ACC112 (cell line): Measurements from ENCODE around the gene ZNF723.
"Not testable (repeated sequence)": the region's sequence is repeated elsewhere in the genome, so short reads cannot be mapped to it uniquely, and the experiment has no call there.

Experiments
- H2AFZ ChIP-seq: fragments of 200-600 bp; sonication (generic); one replicate; pipeline ENCODE4 v1.6.0; 2017; ENCODE audit warnings: antibody characterized with exemption, low read length; ENCODE audit not compliant: unreplicated experiment
- H3K27ac ChIP-seq: fragments of 200-600 bp; sonication (generic); 2 replicates; pipeline ENCODE4 v1.5.1; 2014; ENCODE audit warnings: low read depth, mild to moderate bottlenecking, antibody characterized with exemption, low read length, moderate library complexity
- H3K27me3 ChIP-seq: fragments of 200-600 bp; sonication (generic); 2 replicates; pipeline ENCODE4 v1.6.1; 2014; ENCODE audit warnings: mild to moderate bottlenecking, antibody characterized with exemption, low read length, moderate library complexity, mixed read lengths; ENCODE audit not compliant: insufficient read depth
- H3K36me3 ChIP-seq: fragments of 200-600 bp; sonication (generic); 2 replicates; pipeline ENCODE4 v1.6.1; 2016; ENCODE audit warnings: mild to moderate bottlenecking, antibody characterized with exemption, low read length, moderate library complexity, mixed read lengths; ENCODE audit not compliant: insufficient read depth
- H3K4me1 ChIP-seq: fragments of 200-600 bp; sonication (generic); one replicate; pipeline ENCODE4 v1.6.1; 2016; ENCODE audit warnings: low read length, mixed read lengths; ENCODE audit not compliant: insufficient read depth, unreplicated experiment, control insufficient read depth
- H3K4me3 ChIP-seq: fragments of 200-600 bp; sonication (generic); 2 replicates; pipeline ENCODE4 v1.5.1; 2014; ENCODE audit warnings: mild to moderate bottlenecking, low read depth, low read length
- H3K79me2 ChIP-seq: fragments of 200-600 bp; sonication (generic); one replicate; pipeline ENCODE4 v1.6.0; 2016; ENCODE audit warnings: low read length; ENCODE audit not compliant: control insufficient read depth, unreplicated experiment, insufficient read depth

The ZNF723 gene

DNA sequence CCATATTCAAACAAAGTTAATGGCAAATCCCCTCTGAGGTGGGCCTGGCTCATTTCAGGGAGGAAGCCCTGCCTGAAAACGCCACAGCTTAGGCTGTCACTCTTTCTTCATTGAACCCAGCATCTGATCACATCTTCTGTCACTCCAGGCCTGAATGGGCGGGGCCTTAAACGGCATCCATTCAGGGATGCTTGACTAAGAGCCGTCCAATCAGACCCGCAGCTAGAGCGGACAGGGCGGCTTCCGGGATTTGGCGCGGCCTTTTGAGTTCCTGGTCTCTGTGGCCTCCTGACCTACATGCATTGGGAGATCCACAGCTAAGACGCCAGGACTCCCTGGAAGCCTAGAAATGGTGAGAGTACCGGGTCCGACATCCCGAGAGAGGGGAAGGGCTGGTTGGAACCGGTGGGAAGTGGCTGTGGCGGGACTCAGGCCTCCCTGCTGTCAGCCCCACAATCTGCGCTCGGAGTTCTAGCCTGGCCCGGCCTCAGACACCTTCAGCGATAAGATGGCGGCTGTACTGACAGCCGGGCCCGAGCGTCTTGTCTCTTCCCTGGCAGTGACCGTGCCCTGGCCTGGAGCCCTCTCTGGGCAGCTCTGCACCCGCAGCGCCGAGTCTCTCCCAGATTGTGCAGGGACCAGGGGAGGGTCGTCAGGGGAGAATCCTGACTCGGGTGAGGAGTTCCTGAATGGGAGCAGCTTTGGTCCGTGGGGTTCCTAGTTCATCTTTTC is at the start of gene ZNF723:
Gene ZNF723 (plus strand): TSS at position 261 of the 732 bp plus-strand sequence. CDS start 89 bp downstream, at position 350.
- Histone ChIP-seq H3K4me1 (no peaks in the 10 kb centered on the region), H3K27me3 (no peaks in the 10 kb centered on the region), H3K36me3 (no peaks in the 10 kb centered on the region), H3K79me2 (no peaks in the 10 kb centered on the region), H3K4me3 (no peak within 1 kb of the TSS), H2AFZ (no peak within 1 kb of the TSS), H3K27ac (no peak within 1 kb of the TSS)

DNA sequence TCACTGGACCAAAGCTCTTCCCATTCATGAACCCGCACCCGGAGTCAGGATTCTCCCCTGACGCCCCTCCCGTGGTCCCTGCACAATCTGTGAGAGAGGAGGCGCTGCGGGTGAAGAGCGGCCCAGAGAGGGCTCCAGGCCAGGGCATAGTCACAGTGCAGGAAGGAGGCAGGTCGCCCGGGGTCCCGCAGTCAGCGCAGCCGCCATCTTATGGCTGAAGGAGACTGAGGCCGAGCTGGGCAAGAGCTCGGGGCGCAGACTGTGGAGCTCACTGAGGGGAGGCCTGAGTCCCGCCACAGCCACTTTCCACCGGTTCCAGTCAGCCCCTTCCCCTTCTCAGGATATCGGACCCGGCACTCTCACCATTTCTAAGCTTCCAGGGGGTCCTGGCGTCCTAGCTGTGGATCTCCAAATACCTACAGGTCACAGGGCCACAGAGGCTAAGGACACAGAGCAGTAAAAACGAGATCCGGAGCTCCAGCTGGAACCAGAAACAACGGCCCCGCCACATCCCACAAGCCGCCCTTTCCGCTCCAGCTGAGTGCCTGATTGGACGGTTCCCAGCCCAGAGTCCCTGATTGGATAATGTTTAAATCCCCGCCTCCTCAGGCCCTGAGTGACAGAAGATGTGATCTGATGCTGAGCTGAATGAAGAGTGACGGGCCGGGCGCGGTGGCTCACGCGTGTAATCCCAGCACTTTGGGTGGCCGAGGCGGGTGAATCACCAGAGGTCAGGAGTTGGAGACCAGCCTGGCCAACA is 48.3 kb upstream of the ZNF723 start, which contains the start of gene ZNF99:
Gene ZNF99 (minus strand): TSS at position 501 of the 760 bp plus-strand sequence. CDS start 135 bp downstream, at position 366.
- Histone ChIP-seq H2AFZ (no peak within 1 kb of the TSS), H3K4me1 (no peaks in the 10 kb centered on the region), H3K4me3 (no peak within 1 kb of the TSS), H3K27ac (no peak within 1 kb of the TSS), H3K36me3 (no peaks in the 10 kb centered on the region), H3K79me2 (no peaks in the 10 kb centered on the region), H3K27me3 (no peaks in the 10 kb centered on the region)

DNA sequence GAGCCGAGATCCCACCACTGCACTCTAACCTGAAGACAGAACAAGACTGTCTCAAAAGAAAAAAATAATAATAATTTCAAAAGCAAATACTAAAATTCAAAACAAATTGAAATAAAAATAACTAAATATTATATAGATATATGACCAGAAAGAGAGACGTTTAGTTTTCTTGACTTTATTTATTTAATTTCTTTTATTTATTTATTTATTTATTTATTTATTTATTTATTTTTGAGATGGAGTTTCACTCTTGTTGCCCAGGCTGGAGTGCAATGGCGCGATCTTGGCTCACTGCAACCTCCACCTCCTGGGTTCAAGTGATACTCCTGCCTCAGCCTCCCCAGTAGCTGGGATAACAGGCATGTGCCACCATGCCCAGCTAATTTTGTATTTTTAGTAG is 39.2 kb upstream of the ZNF723 start:
- H3K79me2 ChIP-seq, H3K4me1 ChIP-seq, H3K36me3 ChIP-seq, H3K27me3 ChIP-seq, H3K27ac ChIP-seq, H2AFZ ChIP-seq, H3K4me3 ChIP-seq: not testable (repeated sequence)

GRCh38 chr19:22797040-22797439 is 35.1 kb upstream of the ZNF723 start:
- Histone ChIP-seq H3K79me2 (no peaks in the 10 kb centered on the region), H3K27ac (no peak overlapping the region), H3K4me1 (no peaks in the 10 kb centered on the region), H3K36me3 (no peaks in the 10 kb centered on the region), H2AFZ (no peak overlapping the region), H3K27me3 (no peaks in the 10 kb centered on the region), H3K4me3 (no peak overlapping the region)

GRCh38 chr19:22806418-22806817 is 25.7 kb upstream of the ZNF723 start:
- Histone ChIP-seq H3K36me3 (no peaks in the 10 kb centered on the region), H3K4me1 (no peaks in the 10 kb centered on the region), H3K79me2 (no peaks in the 10 kb centered on the region), H2AFZ (no peak overlapping the region), H3K27me3 (no peaks in the 10 kb centered on the region), H3K4me3 (no peak overlapping the region), H3K27ac (no peak overlapping the region)

DNA sequence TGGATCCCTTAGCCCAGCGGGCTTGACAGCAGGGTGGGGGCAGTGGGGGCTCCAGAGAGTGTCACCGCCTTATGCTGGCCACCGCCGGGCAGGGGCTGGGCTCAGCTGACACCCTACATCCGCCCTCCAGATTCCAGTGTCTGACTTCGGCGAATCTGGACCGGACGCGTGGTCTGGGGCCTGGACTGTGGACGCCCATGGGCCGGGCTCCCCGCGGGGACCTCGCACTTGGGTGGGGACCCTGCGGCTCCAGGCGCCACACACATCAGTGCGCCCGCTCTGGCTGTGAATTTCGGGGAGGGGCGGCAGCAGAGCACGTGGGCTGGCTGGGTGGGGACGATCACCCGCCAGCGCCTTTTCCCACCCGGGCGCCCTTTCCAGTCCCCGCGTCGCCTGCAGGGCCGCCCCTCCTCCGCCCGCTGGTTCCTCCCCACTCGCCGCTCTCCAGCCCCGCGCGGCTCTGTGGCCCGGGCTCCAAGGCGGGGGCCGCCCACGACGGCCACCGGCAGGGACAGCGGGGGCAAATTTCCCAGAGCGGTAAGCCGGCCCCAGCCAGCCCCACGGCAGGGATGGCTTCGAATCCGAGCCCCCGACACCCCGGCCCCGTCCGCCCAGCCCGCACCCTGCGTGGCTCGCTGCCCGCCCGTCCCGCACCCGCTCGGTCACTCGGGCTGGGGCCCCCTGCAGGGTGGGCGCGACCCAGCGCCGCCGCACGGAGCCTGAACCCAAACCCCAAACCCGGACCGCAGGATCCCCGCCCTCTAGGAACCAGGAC is 24.8 kb upstream of the ZNF723 start:
- H2AFZ ChIP-seq: no peak overlapping the region
- H3K36me3 ChIP-seq: no peaks in the 10 kb centered on the region
- H3K27ac ChIP-seq: no peak overlapping the region
- no peaks in the 10 kb centered on the region for H3K4me1 ChIP-seq
- H3K4me3 ChIP-seq: no peak overlapping the region
- no peaks in the 10 kb centered on the region for H3K79me2 ChIP-seq
- no peaks in the 10 kb centered on the region for H3K27me3 ChIP-seq

DNA sequence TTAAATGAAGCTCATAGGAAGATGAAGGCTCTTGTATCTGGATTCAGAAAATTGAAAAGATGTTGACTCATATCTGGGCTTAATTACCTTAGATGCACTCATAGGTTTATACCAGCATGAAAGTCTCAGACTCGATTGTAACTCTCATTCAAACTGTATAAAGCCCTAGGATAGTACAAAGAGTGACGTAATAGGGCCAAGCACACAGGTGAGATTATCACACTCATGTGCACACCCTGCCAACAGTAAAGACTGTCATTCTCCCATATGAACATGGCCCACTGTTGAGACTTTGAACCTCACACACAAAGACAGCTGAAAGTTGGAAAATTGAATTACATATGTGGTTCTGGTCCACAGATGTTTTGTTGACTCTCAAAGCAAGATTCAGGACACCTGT is 18.0 kb upstream of the ZNF723 start:
- no peaks in the 10 kb centered on the region for H3K27me3 ChIP-seq
- H2AFZ ChIP-seq: no peak overlapping the region
- no peaks in the 10 kb centered on the region for H3K79me2 ChIP-seq
- H3K27ac ChIP-seq: no peak overlapping the region
- no peaks in the 10 kb centered on the region for H3K4me1 ChIP-seq
- no peaks in the 10 kb centered on the region for H3K36me3 ChIP-seq
- no peak overlapping the region for H3K4me3 ChIP-seq

DNA sequence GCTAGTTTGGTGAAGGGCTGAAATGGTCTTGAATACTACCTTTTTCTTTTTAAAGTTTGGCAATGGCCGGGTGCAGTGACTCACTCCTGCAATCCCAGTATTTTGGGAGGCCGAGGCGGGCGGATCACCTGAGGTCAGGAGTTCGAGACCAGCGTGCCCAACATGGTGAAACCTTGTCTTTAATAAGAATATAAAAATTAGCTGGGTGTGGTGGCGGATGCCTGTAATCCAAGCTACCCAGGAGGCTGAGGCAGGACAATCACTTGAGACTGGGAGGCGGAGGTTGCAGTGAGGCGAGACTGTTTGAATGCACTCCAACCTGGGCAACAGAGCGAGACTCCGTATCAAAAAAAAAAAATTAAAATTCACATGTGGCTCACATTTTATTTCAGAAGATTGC is 880 bp upstream of the ZNF723 start:
- no peaks in the 10 kb centered on the region for H3K36me3 ChIP-seq
- H2AFZ ChIP-seq: no peak overlapping the region
- H3K79me2 ChIP-seq: no peaks in the 10 kb centered on the region
- H3K27me3 ChIP-seq: no peaks in the 10 kb centered on the region
- H3K4me3 ChIP-seq: no peak overlapping the region
- no peak overlapping the region for H3K27ac ChIP-seq
- no peaks in the 10 kb centered on the region for H3K4me1 ChIP-seq

DNA sequence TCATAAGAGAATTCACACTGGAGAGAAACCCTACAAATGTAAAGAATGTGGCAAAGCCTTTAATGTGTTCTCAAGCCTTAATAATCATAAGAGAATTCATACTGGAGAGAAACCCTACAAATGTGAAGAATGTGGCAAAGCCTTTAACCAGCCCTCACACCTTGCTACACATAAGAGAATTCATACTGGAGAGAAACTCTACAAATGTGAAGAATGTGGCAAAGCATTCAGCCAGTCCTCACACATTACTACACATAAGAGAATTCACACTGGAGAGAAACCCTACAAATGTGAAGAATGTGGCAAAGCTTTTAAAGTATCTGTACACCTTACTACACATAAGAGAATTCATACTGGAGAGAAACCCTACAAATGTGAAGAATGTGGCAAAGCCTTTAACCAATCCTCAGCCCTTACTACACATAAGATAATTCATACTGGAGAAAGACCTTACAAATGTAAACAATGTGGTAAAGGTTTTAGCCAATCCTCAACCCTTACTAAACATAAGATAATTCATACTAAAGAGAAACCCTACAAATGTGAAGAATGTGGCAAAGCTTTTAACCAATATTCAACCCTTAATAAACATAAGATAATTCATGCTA is 25.7 kb downstream of the ZNF723 start:
- not testable (repeated sequence) for H3K27me3 ChIP-seq, H3K36me3 ChIP-seq, H3K27ac ChIP-seq, H3K79me2 ChIP-seq, H3K4me1 ChIP-seq, H2AFZ ChIP-seq, H3K4me3 ChIP-seq

DNA sequence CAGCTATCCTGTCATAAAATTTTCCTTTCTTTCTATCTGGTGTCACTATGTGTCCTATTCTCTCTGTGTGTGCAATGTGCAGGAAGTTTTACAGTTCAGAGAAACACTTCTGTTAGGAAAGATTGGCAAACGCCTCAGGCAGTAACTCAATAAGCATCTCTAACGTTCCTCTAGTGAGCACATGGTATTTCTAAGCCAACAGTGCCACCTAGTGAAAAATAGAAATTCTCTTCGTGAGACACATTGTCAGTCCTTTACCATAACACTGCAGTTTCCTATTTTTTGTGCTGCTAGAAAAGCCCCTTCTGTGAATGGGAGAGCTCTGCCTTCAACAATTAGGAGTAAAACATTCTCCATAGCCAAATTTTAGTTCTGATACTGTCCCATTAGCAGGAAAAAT is 50.7 kb downstream of the ZNF723 start:
- Histone ChIP-seq H3K79me2 (no peaks in the 10 kb centered on the region), H3K36me3 (no peaks in the 10 kb centered on the region), H3K4me1 (no peaks in the 10 kb centered on the region), H3K4me3 (no peak overlapping the region), H3K27ac (no peak overlapping the region), H3K27me3 (no peaks in the 10 kb centered on the region), H2AFZ (no peak overlapping the region)
